SK-N-SH (cell line): ENCODE measurements around the gene ICA1.

Source experiments
- CHD2 ChIP-seq: fragments of 150-350 bp; IDR thresholded peaks from 2 replicates; pipeline ENCODE4 v1.6.1; 2018; ENCODE audit warnings: low read length; ENCODE audit not compliant: partially characterized antibody
- CTCF ChIP-seq: fragments of 200-600 bp; sonication (generic); IDR thresholded peaks from 2 replicates; pipeline ENCODE4 v1.6.1; 2017; ENCODE audit warnings: antibody characterized with exemption, mild to moderate bottlenecking, moderate library complexity
- EZH2phosphoT487 ChIP-seq: fragments of 200-600 bp; sonication (generic); IDR thresholded peaks from 2 replicates; pipeline ENCODE4 v1.6.1; 2017; ENCODE audit warnings: low read depth, mixed run types, mild to moderate bottlenecking, antibody characterized with exemption, moderate library complexity, borderline replicate concordance
- GATA2 ChIP-seq: sonication (generic); formaldehyde crosslinking; IDR thresholded peaks from 2 replicates; pipeline ENCODE4 v1.5.0; 2020; ENCODE audit warnings: mild to moderate bottlenecking, missing genetic modification reagents
- TF ChIP-seq, protein P1 (sequence below): fragments of 150-350 bp; IDR thresholded peaks from 2 replicates; pipeline ENCODE4 v1.6.1; 2017; ENCODE audit warnings: antibody characterized with exemption, low read length, low read depth, borderline replicate concordance
- TF ChIP-seq, protein P2 (sequence below): IDR thresholded peaks from 2 replicates; pipeline ENCODE4 v1.6.1; 2012; ENCODE audit warnings: mild to moderate bottlenecking, low read depth, low read length, moderate library complexity

GRCh38 chr7:8159595-8159994 lies 102.4 kb downstream of the ICA1 start:
- TF ChIP-seq, protein P1, sequence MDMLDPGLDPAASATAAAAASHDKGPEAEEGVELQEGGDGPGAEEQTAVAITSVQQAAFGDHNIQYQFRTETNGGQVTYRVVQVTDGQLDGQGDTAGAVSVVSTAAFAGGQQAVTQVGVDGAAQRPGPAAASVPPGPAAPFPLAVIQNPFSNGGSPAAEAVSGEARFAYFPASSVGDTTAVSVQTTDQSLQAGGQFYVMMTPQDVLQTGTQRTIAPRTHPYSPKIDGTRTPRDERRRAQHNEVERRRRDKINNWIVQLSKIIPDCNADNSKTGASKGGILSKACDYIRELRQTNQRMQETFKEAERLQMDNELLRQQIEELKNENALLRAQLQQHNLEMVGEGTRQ, result no peak
- TF ChIP-seq CTCF (no peak), EZH2phosphoT487 (no peak), GATA2 (no peak), CHD2 (no peak)
- TF ChIP-seq, protein P2, sequence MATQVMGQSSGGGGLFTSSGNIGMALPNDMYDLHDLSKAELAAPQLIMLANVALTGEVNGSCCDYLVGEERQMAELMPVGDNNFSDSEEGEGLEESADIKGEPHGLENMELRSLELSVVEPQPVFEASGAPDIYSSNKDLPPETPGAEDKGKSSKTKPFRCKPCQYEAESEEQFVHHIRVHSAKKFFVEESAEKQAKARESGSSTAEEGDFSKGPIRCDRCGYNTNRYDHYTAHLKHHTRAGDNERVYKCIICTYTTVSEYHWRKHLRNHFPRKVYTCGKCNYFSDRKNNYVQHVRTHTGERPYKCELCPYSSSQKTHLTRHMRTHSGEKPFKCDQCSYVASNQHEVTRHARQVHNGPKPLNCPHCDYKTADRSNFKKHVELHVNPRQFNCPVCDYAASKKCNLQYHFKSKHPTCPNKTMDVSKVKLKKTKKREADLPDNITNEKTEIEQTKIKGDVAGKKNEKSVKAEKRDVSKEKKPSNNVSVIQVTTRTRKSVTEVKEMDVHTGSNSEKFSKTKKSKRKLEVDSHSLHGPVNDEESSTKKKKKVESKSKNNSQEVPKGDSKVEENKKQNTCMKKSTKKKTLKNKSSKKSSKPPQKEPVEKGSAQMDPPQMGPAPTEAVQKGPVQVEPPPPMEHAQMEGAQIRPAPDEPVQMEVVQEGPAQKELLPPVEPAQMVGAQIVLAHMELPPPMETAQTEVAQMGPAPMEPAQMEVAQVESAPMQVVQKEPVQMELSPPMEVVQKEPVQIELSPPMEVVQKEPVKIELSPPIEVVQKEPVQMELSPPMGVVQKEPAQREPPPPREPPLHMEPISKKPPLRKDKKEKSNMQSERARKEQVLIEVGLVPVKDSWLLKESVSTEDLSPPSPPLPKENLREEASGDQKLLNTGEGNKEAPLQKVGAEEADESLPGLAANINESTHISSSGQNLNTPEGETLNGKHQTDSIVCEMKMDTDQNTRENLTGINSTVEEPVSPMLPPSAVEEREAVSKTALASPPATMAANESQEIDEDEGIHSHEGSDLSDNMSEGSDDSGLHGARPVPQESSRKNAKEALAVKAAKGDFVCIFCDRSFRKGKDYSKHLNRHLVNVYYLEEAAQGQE, result no peak
